IMR-90 (cell line): ENCODE measurements around the gene COL27A1. TPM values are rescaled to one million over a fixed set of nuclear protein-coding genes. Genes with fewer than 3 reads are reported as not detected.

Source experiments
- ATAC-seq: fragments of 200-7000 bp; cut with Tn5 transposase; 2 replicates; pipeline ENCODE4 v1.9.1; 2020; ENCODE audit warnings: low read depth, mild to moderate bottlenecking, moderate library complexity
- BruUV-seq: library from RNA; stranded (reverse); fragments of 400-500 nt; replicated peaks from 2 replicates; lab custom pipeline; 2021; lab: Mats Ljungman, UMichigan
- CTCF ChIA-PET: fragments of 300-600 bp; formaldehyde crosslinking; extraction: SDS; loops from one replicate; lab custom pipeline; 2021; ENCODE audit warnings: antibody characterized with exemption; lab: Yijun Ruan, JAX
- POLR2A ChIA-PET: fragments of 300-600 bp; sonication (Branson Sonifier 250); formaldehyde crosslinking; loops from one replicate; lab custom pipeline; 2022; ENCODE audit warnings: antibody characterized with exemption; ENCODE audit not compliant: unreplicated experiment; lab: Charles Lee
- DNase-seq: peaks from one replicate; pipeline ENCODE4 v3.0.0; 2013
- H2AFZ ChIP-seq: replicated peaks from 2 replicates; pipeline ENCODE3; 2013; ENCODE audit warnings: low read length, mild to moderate bottlenecking; ENCODE audit not compliant: poor library complexity
- H2AK5ac ChIP-seq: 2 replicates; pipeline ENCODE4 v1.6.1; 2013; ENCODE audit warnings: low read depth, low read length, inconsistent platforms
- H2AK9ac ChIP-seq: replicated peaks from 2 replicates; pipeline ENCODE3; 2013; ENCODE audit warnings: mild to moderate bottlenecking, low read depth, low read length, moderate library complexity; ENCODE audit not compliant: poor library complexity
- H2BK120ac ChIP-seq: 2 replicates; pipeline ENCODE4 v1.6.1; 2013; ENCODE audit warnings: low read depth, low read length, inconsistent platforms
- H2BK15ac ChIP-seq: 3 replicates; pipeline ENCODE4 v1.6.1; 2013; ENCODE audit warnings: low read depth, low read length, inconsistent platforms
- H2BK20ac ChIP-seq: 2 replicates; pipeline ENCODE4 v1.6.1; 2013; ENCODE audit warnings: low read depth, mild to moderate bottlenecking, inconsistent platforms, low read length, moderate library complexity
- H2BK5ac ChIP-seq: 2 replicates; pipeline ENCODE4 v1.6.1; 2013; ENCODE audit warnings: mild to moderate bottlenecking, low read depth, low read length, inconsistent platforms; ENCODE audit not compliant: poor library complexity, severe bottlenecking
- H3K14ac ChIP-seq: replicated peaks from 2 replicates; pipeline ENCODE4 v1.6.1; 2013; ENCODE audit warnings: low read depth, low read length, inconsistent platforms
- H3K18ac ChIP-seq: 2 replicates; pipeline ENCODE4 v1.6.1; 2013; ENCODE audit warnings: low read depth, low read length, control low read depth
- H3K23ac ChIP-seq: 2 replicates; pipeline ENCODE4 v1.6.1; 2013; ENCODE audit warnings: low read depth, low read length, inconsistent platforms
- H3K27ac ChIP-seq: 2 replicates; pipeline ENCODE4 v1.5.1; 2013; ENCODE audit warnings: mild to moderate bottlenecking, control low read depth, low read length; ENCODE audit not compliant: insufficient read depth
- H3K27me3 ChIP-seq: 2 replicates; pipeline ENCODE4 v1.6.1; 2013; ENCODE audit warnings: low read length; ENCODE audit not compliant: control insufficient read depth, insufficient read depth
- H3K36me3 ChIP-seq: 2 replicates; pipeline ENCODE4 v1.6.1; 2013; ENCODE audit warnings: low read length, mixed read lengths; ENCODE audit not compliant: control insufficient read depth, insufficient read depth
- H3K4ac ChIP-seq: 2 replicates; pipeline ENCODE4 v1.6.1; 2013; ENCODE audit warnings: low read depth, low read length, inconsistent platforms
- H3K4me1 ChIP-seq: 2 replicates; pipeline ENCODE4 v1.6.1; 2013; ENCODE audit warnings: low read length, mixed read lengths; ENCODE audit not compliant: control insufficient read depth, insufficient read depth
- H3K4me2 ChIP-seq: 2 replicates; pipeline ENCODE4 v1.6.1; 2013; ENCODE audit warnings: low read depth, mild to moderate bottlenecking, control low read depth, low read length, moderate library complexity
- H3K4me3 ChIP-seq: 2 replicates; pipeline ENCODE4 v1.5.1; 2013; ENCODE audit warnings: low read depth, mild to moderate bottlenecking, control low read depth, low read length, moderate library complexity; ENCODE audit not compliant: insufficient read depth
- H3K56ac ChIP-seq: 2 replicates; pipeline ENCODE4 v1.6.1; 2013; ENCODE audit warnings: low read length, inconsistent platforms; ENCODE audit not compliant: insufficient read depth; ENCODE audit errors: extremely low read depth
- H3K79me1 ChIP-seq, 2 experiments: 2 replicates each; pipeline ENCODE4 v1.6.1; 2013; ENCODE audit warnings: low read length in 2 of 2, inconsistent platforms in 1 of 2, low read depth in 1 of 2
- H3K9ac ChIP-seq: 2 replicates; pipeline ENCODE4 v1.6.1; 2013; ENCODE audit warnings: low read depth, low read length, control low read depth
- H3K9me1 ChIP-seq: 2 replicates; pipeline ENCODE4 v1.6.1; 2013; ENCODE audit warnings: low read length, inconsistent platforms; ENCODE audit not compliant: insufficient read depth
- H3K9me3 ChIP-seq: 2 replicates; pipeline ENCODE4 v1.6.1; 2013; ENCODE audit warnings: low read length; ENCODE audit not compliant: control insufficient read depth, insufficient read depth
- H4K20me1 ChIP-seq: 2 replicates; pipeline ENCODE4 v1.6.1; 2013; ENCODE audit warnings: low read length, inconsistent platforms; ENCODE audit not compliant: insufficient read depth
- H4K5ac ChIP-seq: 2 replicates; pipeline ENCODE4 v1.6.1; 2013; ENCODE audit warnings: mild to moderate bottlenecking, low read depth, low read length, control low read depth
- H4K8ac ChIP-seq, 2 experiments: 2 replicates each; pipeline ENCODE4 v1.6.1; 2013; ENCODE audit warnings: low read depth in 2 of 2, low read length in 2 of 2, control low read depth in 1 of 2, inconsistent platforms in 1 of 2
- H4K91ac ChIP-seq: 2 replicates; pipeline ENCODE4 v1.6.1; 2013; ENCODE audit warnings: low read depth, low read length, inconsistent platforms; ENCODE audit not compliant: insufficient read depth
- CHD1 ChIP-seq: IDR thresholded peaks from 2 replicates; pipeline ENCODE4 v1.6.1; 2012; ENCODE audit warnings: low read depth, low read length, improper control_type of control experiment
- MAFK ChIP-seq: IDR thresholded peaks from 2 replicates; pipeline ENCODE4 v1.6.1; 2012; ENCODE audit warnings: low read depth, low read length, improper control_type of control experiment
- MAZ ChIP-seq: IDR thresholded peaks from 2 replicates; pipeline ENCODE4 v1.6.1; 2012; ENCODE audit warnings: low read depth, mild to moderate bottlenecking, low read length, improper control_type of control experiment, moderate library complexity, borderline replicate concordance
- NFE2L2 ChIP-seq: fragments of 150-350 bp; IDR thresholded peaks from 2 replicates; pipeline ENCODE4 v1.6.1; 2016; ENCODE audit warnings: low read depth, mild to moderate bottlenecking, low read length
- RCOR1 ChIP-seq: IDR thresholded peaks from 2 replicates; pipeline ENCODE4 v1.6.1; 2012; ENCODE audit warnings: mild to moderate bottlenecking, low read length, improper control_type of control experiment; ENCODE audit not compliant: insufficient replicate concordance
- SMC3 ChIP-seq: fragments of 150-350 bp; IDR thresholded peaks from 2 replicates; pipeline ENCODE4 v1.6.1; 2016; ENCODE audit warnings: low read depth, mild to moderate bottlenecking, antibody characterized with exemption, low read length, moderate library complexity
- WGBS, 2 experiments: methylation state at CpG; one replicate each; pipeline versions ENCODE4 v1.1.5 to v1.1.7; 2013; ENCODE audit warnings: missing lambda C conversion rate in 2 of 2; ENCODE audit not compliant: insufficient read length in 1 of 2; ENCODE audit errors: extremely low coverage in 2 of 2; 5-methylcytosine and 5-hydroxymethylcytosine counted together
- dilution Hi-C: fragments of 300-500 bp; cut with HindIII; formaldehyde crosslinking; loops from one replicate; pipeline ENCODE4 v1.14.3; 2018; ENCODE audit warnings: low sequenced_read_pairs; ENCODE audit not compliant: unreplicated experiment
- in situ Hi-C: fragments of 300-500 bp; cut with MboI; formaldehyde crosslinking; loops from 3 replicates; pipeline ENCODE4 v1.14.3; 2019; ENCODE audit warnings: low sequenced_read_pairs, inconsistent platforms, mixed read lengths
- intact Hi-C: fragments of 100-400 bp; cut with micrococcal nuclease; formaldehyde crosslinking; loops from 2 replicates; pipeline ENCODE4 v1.10.0; 2022
- polyA plus RNA-seq, 3 experiments: library from polyadenylated mRNA; depleted of rRNA; stranded (reverse); fragments of >200 nt; gene quantifications; 2 replicates each; pipeline ENCODE4 v1.2.3, GENCODE V29; 2012; ENCODE audit warnings: low replicate concordance in 1 of 3
- total RNA-seq: library from RNA; depleted of rRNA; stranded (reverse); fragments of >200 nt; gene quantifications from 2 replicates; pipeline ENCODE4 v1.2.3, GENCODE V29; 2012

COL27A1 gene
- total and polyA plus RNA-seq, 2 of the 4 experiments (the other 2 are of a cell fraction): 3.2 to 18.3 TPM

- Histone ChIP-seq H3K9me1 (no peaks in the 10 kb centered on the region; the same call in 1 of the 2 replicates), H3K9me3 (0 out of 2 replicates have a peak, but pooled peaks cover 2% of the 10 kb centered on the region), H4K20me1 (no peaks in the 10 kb centered on the region), H2BK15ac (no peak overlapping the region), H3K9ac (no peak overlapping the region), H3K14ac (no peak overlapping the region), H3K4ac (no peak overlapping the region), H3K4me1 (peaks cover 3% of the 10 kb centered on the region; the same call in 1 of the 2 replicates), H4K5ac (no peak overlapping the region), H3K4me3 (no peak overlapping the region), H3K36me3 (no peaks in the 10 kb centered on the region), H3K27ac (no peak overlapping the region), H3K79me1 (no peaks in the 10 kb centered on the region), H2BK120ac (no peak overlapping the region), H3K23ac (no peak overlapping the region), H4K91ac (no peak overlapping the region), H2BK20ac (no peak overlapping the region), H3K56ac (no peak overlapping the region), H2BK5ac (no peak overlapping the region), H2AK5ac (no peak overlapping the region), H3K4me2 (no peak overlapping the region), H2AFZ (peak overlapping the region; percentile 21), H3K18ac (no peak overlapping the region), H3K27me3 (peaks cover 69% of the 10 kb centered on the region), H2AK9ac (no peak overlapping the region), H4K8ac (no peak overlapping the region)
- intact Hi-C loops: no loop called here
- CTCF ChIA-PET: no interaction called here
- DNase-seq (no peak), ATAC-seq (no peak)
- BruUV-seq: no TSS peak
- TF ChIP-seq CHD1 (no peak), SMC3 (no peak), MAZ (no peak), MAFK (no peak), NFE2L2 (no peak), RCOR1 (no peak)
- 45% methylated on average over 6 of the region's 21 CpGs; no CpG with 5 or more reads in 1 of the 2 experiments for WGBS, 2 experiments
- in situ Hi-C loops: no loop called here
- POLR2A ChIA-PET: no interaction called here
- dilution Hi-C loops: no loop called here
Measured at GRCh38 chr9:114117996-114118830, 37.1 kb upstream of the COL27A1 start.
